OCI-LY1 (cell line): ENCODE data around the gene ZNF846.

Experiments used
- CTCF ChIP-seq: fragments of 200-600 bp; sonication (generic), shearing (Covaris generic); IDR thresholded peaks from 2 replicates; pipeline ENCODE4 v1.5.1; 2017; ENCODE audit warnings: mild to moderate bottlenecking, antibody characterized with exemption, low read length, moderate library complexity, mixed read lengths
- EZH2 ChIP-seq: fragments of 200-600 bp; sonication (generic), shearing (Covaris generic); IDR thresholded peaks from 2 replicates; pipeline ENCODE4 v1.8.0; 2017; ENCODE audit warnings: borderline replicate concordance, mixed run types, mild to moderate bottlenecking, antibody characterized with exemption, low read length, moderate library complexity, mixed read lengths

- no peak for TF ChIP-seq CTCF
- no peak for TF ChIP-seq EZH2
Measured at GRCh38 chr19:9705836-9706235, 62.7 kb downstream of the ZNF846 start.
